Inflammatory macrophage treated with lipopolysaccharide for 1 hour (primary cell): ENCODE measurements around the gene PRKCH.
"Not testable (repeated sequence)": the region's sequence is repeated elsewhere in the genome, so short reads cannot be mapped to it uniquely, and the experiment has no call there.

ENCODE experiments used
- DNase-seq, 2 donors: peaks; one replicate each; pipeline ENCODE4 v3.0.0-alpha.2; 2020 to 2022

The PRKCH gene

GRCh38 chr14:61308701-61309100, 12.7 kb upstream of the PRKCH start:
- DNase-seq, result not testable (repeated sequence)

GRCh38 chr14:61315313-61315712, 6.1 kb upstream of the PRKCH start:
- DNase-seq, result no peak

GRCh38 chr14:61319086-61319485, 2.3 kb upstream of the PRKCH start:
- DNase-seq, result no peak

GRCh38 chr14:61319706-61320105, 1.7 kb upstream of the PRKCH start:
- DNase-seq, result no peak

- DNase-seq, result not testable (repeated sequence)
Measured at GRCh38 chr14:61320170-61320569, 1.2 kb upstream of the PRKCH start.

GRCh38 chr14:61320806-61321384, 484 bp upstream of the PRKCH start:
- no peak for DNase-seq

GRCh38 chr14:61322011-61322798, 826 bp downstream of the PRKCH start:
- no peak for DNase-seq

- no peak for DNase-seq
Measured at GRCh38 chr14:61322799-61323290, 1.5 kb downstream of the PRKCH start.

GRCh38 chr14:61323970-61324369, 2.6 kb downstream of the PRKCH start:
- DNase-seq, result no peak

GRCh38 chr14:61325166-61325565, 3.8 kb downstream of the PRKCH start:
- DNase-seq, result no peak

GRCh38 chr14:61326146-61326545, 4.8 kb downstream of the PRKCH start:
- no peak for DNase-seq

- no peak for DNase-seq
Measured at GRCh38 chr14:61326847-61327246, 5.5 kb downstream of the PRKCH start.

GRCh38 chr14:61328626-61329262, 7.4 kb downstream of the PRKCH start:
- peak; percentile 26 to 30 for DNase-seq

GRCh38 chr14:61329478-61330051, 8.2 kb downstream of the PRKCH start:
- peak; percentile 58 to 66 for DNase-seq

- no peak for DNase-seq
Measured at GRCh38 chr14:61330511-61330910, 9.1 kb downstream of the PRKCH start.

- DNase-seq, result no peak
Measured at GRCh38 chr14:61331992-61332657, 10.7 kb downstream of the PRKCH start.

- DNase-seq, result no peak
Measured at GRCh38 chr14:61332658-61333029, 11.3 kb downstream of the PRKCH start.

GRCh38 chr14:61333087-61333486, 11.7 kb downstream of the PRKCH start:
- no peak for DNase-seq

GRCh38 chr14:61334197-61334701, 12.9 kb downstream of the PRKCH start:
- no peak for DNase-seq

- no peak for DNase-seq
Measured at GRCh38 chr14:61335049-61335448, 13.7 kb downstream of the PRKCH start.

- DNase-seq, result no peak
Measured at GRCh38 chr14:61335671-61336275, 14.4 kb downstream of the PRKCH start.

- no peak for DNase-seq
Measured at GRCh38 chr14:61337893-61338292, 16.5 kb downstream of the PRKCH start.
